CD14-positive monocyte (primary cell): ENCODE results near the gene OCEL1. TPM values are rescaled to one million over a fixed set of nuclear protein-coding genes. Genes with fewer than 3 reads are reported as not detected.

Experiments
- DNase-seq, 3 donors: peaks; one replicate each; pipeline ENCODE4 v3.0.0-alpha.2; 2011 to 2022
- H2AFZ ChIP-seq: 2 replicates; pipeline ENCODE4 v1.6.0; 2012; ENCODE audit warnings: mild to moderate bottlenecking, low read depth, low read length, inconsistent platforms; ENCODE audit not compliant: insufficient read depth, poor library complexity, severe bottlenecking
- H3K27ac ChIP-seq, 2 donors: 1 replicate in 1 of 2; 2 replicates in 1 of 2; pipeline ENCODE4 v1.5.1; 2012 to 2013; ENCODE audit warnings: low read length in 2 of 2, control low read depth in 1 of 2, inconsistent platforms in 1 of 2, low read depth in 1 of 2, mild to moderate bottlenecking in 1 of 2
- H3K27me3 ChIP-seq, 2 donors: one replicate each; pipeline versions ENCODE4 v1.6.0 to v1.6.1; 2011 to 2013; ENCODE audit warnings: low read length in 2 of 2; ENCODE audit not compliant: control insufficient read depth in 2 of 2, insufficient read depth in 2 of 2
- H3K36me3 ChIP-seq, 2 donors: replicated peaks in 1 of 2; 1 replicate in 1 of 2; 2 replicates in 1 of 2; pipeline versions ENCODE4 v1.5.1 to v1.6.1; 2012 to 2013; ENCODE audit warnings: low read length in 2 of 2, control low read depth in 1 of 2, inconsistent platforms in 1 of 2, mild to moderate bottlenecking in 1 of 2; ENCODE audit not compliant: insufficient read depth in 2 of 2, control insufficient read depth in 1 of 2
- H3K4me1 ChIP-seq, 2 donors: 1 replicate in 1 of 2; 2 replicates in 1 of 2; pipeline versions ENCODE4 v1.5.1 to v1.6.1; 2012 to 2013; ENCODE audit warnings: low read length in 2 of 2, control low read depth in 1 of 2, inconsistent platforms in 1 of 2, mild to moderate bottlenecking in 1 of 2, moderate library complexity in 1 of 2; ENCODE audit not compliant: insufficient read depth in 2 of 2, control insufficient read depth in 1 of 2
- H3K4me2 ChIP-seq: replicated peaks from 2 replicates; pipeline ENCODE3; 2012; ENCODE audit warnings: low read length, moderate library complexity, mild to moderate bottlenecking; ENCODE audit not compliant: poor library complexity, severe bottlenecking; ENCODE audit errors: extremely low read depth
- H3K4me3 ChIP-seq, 3 experiments: fragments of 200-600 bp in 1 of 3; sonication (generic) in 1 of 3; replicated peaks in 1 of 3; 1 replicate in 2 of 3; 2 replicates in 1 of 3; pipeline ENCODE4 v1.5.1; 2011 to 2013; ENCODE audit warnings: low read length in 3 of 3, mild to moderate bottlenecking in 3 of 3, control low read depth in 2 of 3, low read depth in 2 of 3, inconsistent platforms in 1 of 3, moderate library complexity in 1 of 3
- H3K79me2 ChIP-seq: 2 replicates; pipeline ENCODE4 v1.6.0; 2012; ENCODE audit warnings: mild to moderate bottlenecking, control low read depth, inconsistent platforms, low read length, moderate library complexity; ENCODE audit not compliant: insufficient read depth
- H3K9ac ChIP-seq: 2 replicates; pipeline ENCODE4 v1.6.0; 2017; ENCODE audit warnings: low read length, mild to moderate bottlenecking; ENCODE audit not compliant: insufficient read depth, poor library complexity, severe bottlenecking
- H3K9me3 ChIP-seq, 2 donors: replicated peaks in 1 of 2; 1 replicate in 1 of 2; 2 replicates in 1 of 2; pipeline versions ENCODE4 v1.5.1 to v1.6.1; 2012 to 2013; ENCODE audit warnings: low read length in 2 of 2, control low read depth in 1 of 2; ENCODE audit not compliant: control insufficient read depth in 1 of 2, insufficient read depth in 1 of 2
- H4K20me1 ChIP-seq: 2 replicates; pipeline ENCODE4 v1.6.0; 2012; ENCODE audit warnings: mild to moderate bottlenecking, low read length, control low read depth, moderate library complexity; ENCODE audit not compliant: insufficient read depth
- H3K27ac Mint-ChIP-seq, 7 donors: one replicate each; pipeline ENCODE4 v1.8.0; 2020; ENCODE audit warnings: mild to moderate bottlenecking in 7 of 7, mixed read lengths in 7 of 7, moderate library complexity in 6 of 7, inconsistent platforms in 2 of 7
- H3K27me3 Mint-ChIP-seq, 3 donors: one replicate each; pipeline ENCODE4 v1.8.0; 2021 to 2022; ENCODE audit warnings: low read depth in 3 of 3, mild to moderate bottlenecking in 3 of 3, mixed read lengths in 3 of 3, moderate library complexity in 3 of 3, inconsistent platforms in 1 of 3
- H3K36me3 Mint-ChIP-seq, 2 donors: one replicate each; pipeline ENCODE4 v1.8.0; 2020; ENCODE audit warnings: mixed read lengths in 2 of 2, inconsistent platforms in 1 of 2, mild to moderate bottlenecking in 1 of 2
- H3K4me1 Mint-ChIP-seq: one replicate; pipeline ENCODE4 v1.8.0; 2020; ENCODE audit warnings: mild to moderate bottlenecking, mixed read lengths
- H3K4me3 Mint-ChIP-seq, 2 donors: one replicate each; pipeline ENCODE4 v1.8.0; 2020; ENCODE audit warnings: mild to moderate bottlenecking in 2 of 2, mixed read lengths in 2 of 2, moderate library complexity in 1 of 2
- H3K9me3 Mint-ChIP-seq, 7 donors: one replicate each; pipeline ENCODE4 v1.8.0; 2020 to 2022; ENCODE audit warnings: mixed read lengths in 7 of 7, mild to moderate bottlenecking in 6 of 7, moderate library complexity in 6 of 7, inconsistent platforms in 2 of 7
- CTCF ChIP-seq: fragments of 200-600 bp; IDR thresholded peaks from one replicate; pipeline ENCODE4 v1.8.0; 2022; ENCODE audit warnings: antibody characterized with exemption, mild to moderate bottlenecking
- WGBS: methylation state at CpG from one replicate; pipeline ENCODE4 v1.1.5; 2013; ENCODE audit warnings: missing lambda C conversion rate; ENCODE audit not compliant: insufficient coverage; 5-methylcytosine and 5-hydroxymethylcytosine counted together
- intact Hi-C, 2 donors: fragments of 100-400 bp; cut with micrococcal nuclease; formaldehyde crosslinking; loops; one replicate each; pipeline versions ENCODE4 v1.15.0 to v1.15.1; 2023
- polyA plus RNA-seq, 3 donors: library from polyadenylated mRNA; depleted of rRNA in 1 of 3; unstranded in 2 of 3; stranded (reverse) in 1 of 3; fragments of 300-500 nt in 2 of 3; fragments of >200 nt in 1 of 3; fragmentation: Illumina TruSeq in 2 of 3; gene quantifications; 1 replicate in 2 of 3; 2 replicates in 1 of 3; pipeline ENCODE4 v1.2.3, GENCODE V29; 2012 to 2021

The OCEL1 gene
- polyA plus RNA-seq, 3 donors = 31.8 to 59.9 (median 57.6) TPM

DNA sequence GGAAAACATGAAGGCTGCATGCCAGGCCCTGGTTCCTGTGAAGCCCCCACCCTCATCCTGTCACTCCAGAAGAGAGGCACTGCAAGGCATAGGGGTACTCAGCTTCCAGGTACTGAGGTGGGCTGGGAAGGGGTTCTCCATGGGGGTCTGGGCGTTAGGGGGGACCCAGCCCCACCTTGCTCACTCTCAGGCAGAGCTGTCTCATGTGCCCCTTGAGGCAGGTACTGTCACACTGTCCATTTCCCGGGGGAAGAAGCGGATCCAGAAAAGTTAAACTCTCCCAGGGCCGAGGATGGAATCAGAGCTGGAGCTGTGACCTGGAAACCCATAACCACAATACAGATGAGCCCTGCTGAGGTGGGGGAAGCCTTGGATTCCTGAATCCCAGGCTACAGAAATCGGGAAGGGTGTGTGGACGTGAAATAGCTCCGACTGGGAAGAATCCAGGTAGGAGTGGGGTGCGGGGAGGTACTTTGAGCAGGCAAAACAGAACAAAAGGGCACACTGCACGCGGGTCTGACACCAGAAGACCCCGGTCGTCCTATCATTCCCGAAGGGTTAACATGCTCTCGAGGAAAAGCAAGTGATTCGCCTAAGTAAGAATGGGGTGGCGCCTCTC, 11.4 kb upstream of the OCEL1 start:
- intact Hi-C loops = loop anchor here in 1 of 2 donors (1.0 kb wide), 1 partner anchor 12 kb away; the partner anchor contains the start of gene OCEL1
- Histone ChIP-seq H3K4me1 (peaks cover 15 to 18% of the 10 kb centered on the region in 2 donors), H3K79me2 (no peaks in the 10 kb centered on the region), H3K4me3 (peak overlapping the region; percentile 49 to 79 (median 79)), H3K9me3 (no peaks in the 10 kb centered on the region), H3K4me2 (peak overlapping the region; percentile 81), H3K9ac (peak overlapping the region; percentile 81), H4K20me1 (peaks cover 9% of the 10 kb centered on the region), H3K27me3 (no peaks in the 10 kb centered on the region), H2AFZ (peak overlapping the region; percentile 79), H3K27ac (peak overlapping the region; percentile 86 to 94), H3K36me3 (peaks cover 43 to 62% of the 10 kb centered on the region in 2 donors)
- peaks cover 14% of the 10 kb centered on the region for H3K4me1 Mint-ChIP-seq
- H3K9me3 Mint-ChIP-seq = no peaks in the 10 kb centered on the region
- peaks cover 0 to 1% (median 0%) of the 10 kb centered on the region in 3 donors for H3K27me3 Mint-ChIP-seq
- no peak for TF ChIP-seq CTCF
- H3K4me3 Mint-ChIP-seq = peak overlapping the region; percentile 81 to 87
- H3K27ac Mint-ChIP-seq = peak overlapping the region; percentile 84 to 96 (median 95)
- H3K36me3 Mint-ChIP-seq = peaks cover 42 to 63% of the 10 kb centered on the region in 2 donors
- WGBS = 20% methylated on average over 7 of the region's 16 CpGs
- no peak for DNase-seq

GRCh38 chr19:17215127-17215971, 10.7 kb upstream of the OCEL1 start, which contains the start of gene USE1:
Gene USE1, plus strand, starts transcription at chr19:17215357. Its CDS starts 49 bp downstream, at chr19:17215406.
- Histone ChIP-seq H3K36me3 (peaks cover 36 to 54% of the 10 kb centered on the region in 2 donors), H3K4me2 (peak within 1 kb of the TSS; percentile 81), H3K4me3 (peak within 1 kb of the TSS; percentile 49 to 79 (median 79)), H2AFZ (peak within 1 kb of the TSS; percentile 79), H3K4me1 (peaks cover 22 to 25% of the 10 kb centered on the region in 2 donors), H3K27me3 (no peaks in the 10 kb centered on the region), H3K79me2 (no peaks in the 10 kb centered on the region), H4K20me1 (peaks cover 2% of the 10 kb centered on the region), H3K27ac (peak within 1 kb of the TSS; percentile 86 to 94), H3K9ac (peak within 1 kb of the TSS; percentile 81), H3K9me3 (no peaks in the 10 kb centered on the region)
- Mint-ChIP-seq H3K9me3 (no peaks in the 10 kb centered on the region), H3K27ac (peak within 1 kb of the TSS; percentile 84 to 96 (median 95)), H3K4me3 (peak within 1 kb of the TSS; percentile 81 to 87), H3K36me3 (peaks cover 37 to 62% of the 10 kb centered on the region in 2 donors), H3K4me1 (peaks cover 21% of the 10 kb centered on the region), H3K27me3 (no peaks in the 10 kb centered on the region)
- no peak for TF ChIP-seq CTCF
- 7% methylated on average over 42 of the region's 56 CpGs for WGBS
- intact Hi-C loops = loop anchor here in 1 of 2 donors (1.0 kb wide), 1 partner anchor 11 kb away; the partner anchor contains the start of gene OCEL1
- peak; percentile 91 to 92 (median 91) for DNase-seq
